ENCODE results near the gene ADGRG7.

The ADGRG7 gene

DNA sequence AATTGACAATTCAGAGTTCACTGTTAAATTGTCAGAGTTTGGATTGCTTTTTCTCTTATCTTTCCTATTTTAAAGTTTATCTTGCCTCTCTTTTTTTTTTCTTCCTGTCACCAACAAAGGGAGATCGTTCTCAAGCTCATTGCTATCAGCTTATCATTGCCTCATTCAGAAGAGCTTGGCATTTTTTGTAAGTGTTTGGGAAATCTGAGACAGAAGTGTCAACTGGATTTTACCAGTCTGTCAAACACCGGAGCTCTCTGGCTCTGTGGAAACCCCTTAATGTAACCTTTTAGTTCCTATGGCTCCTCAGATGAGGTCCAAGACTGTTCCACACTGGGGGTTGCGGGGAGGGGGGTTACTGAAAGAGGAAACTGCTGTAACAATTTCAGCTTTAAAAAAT, 89.3 kb downstream of the ADGRG7 start:
- no peak for DNase-seq (ENCODE audit: low read depth in 3 of 3)

DNA sequence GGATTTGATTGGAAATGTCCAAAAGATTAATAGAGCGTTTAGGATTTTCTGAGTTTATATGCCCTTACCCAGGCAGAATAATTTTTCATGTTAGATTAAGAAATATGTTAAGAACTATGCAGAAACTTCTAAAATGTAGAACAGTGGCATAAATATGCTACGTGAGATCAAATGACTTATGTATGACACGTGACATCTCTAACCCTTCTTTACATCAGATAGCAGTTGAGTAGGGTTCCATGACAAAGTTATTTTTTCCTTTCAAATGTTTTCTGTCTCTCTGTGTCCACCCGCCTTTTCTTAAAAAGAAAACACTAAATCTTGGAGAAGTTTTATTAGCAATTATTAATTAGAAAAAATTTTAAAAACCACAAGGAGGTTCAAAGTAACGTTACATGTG, 91.3 kb downstream of the ADGRG7 start:
- no peak for DNase-seq (ENCODE audit: low read depth in 3 of 3)

DNA sequence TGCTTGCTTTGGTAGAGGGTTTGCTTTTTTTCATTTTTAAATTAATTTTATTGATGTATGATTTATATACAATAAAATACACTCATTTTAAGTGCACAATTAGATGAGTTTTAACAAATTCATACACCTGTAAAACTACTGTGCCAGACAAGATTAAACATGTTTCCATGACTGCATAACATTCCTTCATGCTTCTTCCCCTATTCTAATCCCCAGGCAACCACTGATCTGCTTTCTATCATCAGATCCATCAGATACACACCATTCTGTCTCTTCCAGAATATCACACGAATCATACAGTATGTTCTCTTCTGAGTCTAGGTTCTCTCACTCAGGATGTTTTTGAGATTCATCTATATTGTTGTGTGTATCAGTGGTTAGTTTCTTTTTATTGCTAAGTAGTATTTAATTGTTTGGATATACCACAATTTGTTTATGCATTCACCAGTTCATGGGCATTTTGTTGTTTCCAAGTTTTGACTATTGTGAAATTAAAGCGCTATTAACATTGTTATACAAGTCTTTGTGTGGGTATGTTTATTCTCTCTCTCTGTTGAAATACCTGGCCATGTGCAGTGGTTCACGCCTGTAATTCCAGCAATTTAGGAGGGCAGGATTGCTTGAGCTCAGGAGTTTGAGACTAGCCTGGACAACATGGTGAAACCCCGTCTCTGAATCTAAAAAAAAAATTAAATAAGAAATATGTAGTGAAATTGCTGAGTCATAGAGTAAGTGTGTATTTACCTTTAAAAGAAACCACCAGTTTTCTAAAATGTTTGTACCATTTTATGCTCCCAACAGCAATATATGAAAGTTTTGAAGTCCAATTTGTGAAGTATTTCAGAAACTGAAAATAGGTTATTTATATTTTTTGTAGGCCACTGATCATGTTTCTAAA, 92.9 kb downstream of the ADGRG7 start:
- no peak for DNase-seq (ENCODE audit: low read depth in 3 of 3)

DNA sequence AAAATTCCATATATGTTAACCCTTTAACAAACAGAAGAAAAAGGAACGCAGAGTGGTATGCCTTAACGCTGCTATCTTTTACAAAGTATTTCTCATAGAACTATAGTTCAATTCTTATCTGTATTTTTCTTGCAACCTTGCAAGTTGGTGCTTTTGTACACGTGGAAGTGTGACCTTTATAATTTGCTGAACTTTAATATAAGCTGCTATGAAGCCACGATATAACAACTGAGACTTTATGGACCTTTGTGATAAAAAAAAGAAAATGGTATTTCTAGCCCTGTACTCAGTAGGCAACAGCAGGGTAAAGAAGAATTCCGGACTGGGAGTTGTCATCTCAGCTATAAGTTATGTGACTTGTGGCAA, 93.6 kb downstream of the ADGRG7 start:
- DNase-seq (ENCODE audit: low read depth in 3 of 3): no peak

DNA sequence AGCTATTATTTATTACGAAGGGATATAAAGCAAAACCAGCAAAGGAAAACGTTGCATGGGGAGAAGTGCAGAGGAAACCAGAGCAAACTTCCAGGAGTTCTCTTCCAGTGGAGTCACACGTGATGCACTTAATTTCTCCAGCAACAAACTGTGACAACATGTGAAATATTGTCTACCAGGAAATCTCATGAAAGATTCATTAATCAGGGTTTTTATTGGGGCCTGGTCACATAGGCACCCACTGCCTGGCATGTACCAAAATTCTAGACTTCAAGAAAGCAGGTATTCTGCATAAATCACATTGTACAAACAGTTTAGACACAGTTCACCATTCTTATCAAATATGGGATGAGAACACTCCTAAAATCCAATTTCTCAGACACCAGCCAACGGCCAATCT, 94.5 kb downstream of the ADGRG7 start:
- no peak for DNase-seq (ENCODE audit: low read depth in 3 of 3)

DNA sequence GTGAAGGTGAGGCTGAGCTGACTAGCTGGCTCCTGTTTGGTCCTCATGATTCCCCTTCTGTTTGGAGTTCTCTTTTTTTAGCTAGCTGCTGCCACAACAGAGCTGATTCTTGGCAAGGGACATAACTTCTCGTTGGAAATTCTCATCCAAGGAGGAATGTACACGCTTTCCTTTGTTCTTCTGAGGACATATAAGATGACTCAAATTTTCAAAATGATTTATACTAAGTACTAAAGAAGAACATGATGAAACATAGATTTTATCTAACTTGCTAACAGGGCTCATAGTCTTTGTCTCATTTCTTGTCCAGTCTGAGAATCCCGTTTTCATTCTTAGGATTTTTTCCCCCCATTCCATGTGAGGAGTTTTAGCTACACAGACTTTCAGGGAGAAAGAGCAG, 97.0 kb downstream of the ADGRG7 start:
- no peak for DNase-seq (ENCODE audit: low read depth in 3 of 3)

DNA sequence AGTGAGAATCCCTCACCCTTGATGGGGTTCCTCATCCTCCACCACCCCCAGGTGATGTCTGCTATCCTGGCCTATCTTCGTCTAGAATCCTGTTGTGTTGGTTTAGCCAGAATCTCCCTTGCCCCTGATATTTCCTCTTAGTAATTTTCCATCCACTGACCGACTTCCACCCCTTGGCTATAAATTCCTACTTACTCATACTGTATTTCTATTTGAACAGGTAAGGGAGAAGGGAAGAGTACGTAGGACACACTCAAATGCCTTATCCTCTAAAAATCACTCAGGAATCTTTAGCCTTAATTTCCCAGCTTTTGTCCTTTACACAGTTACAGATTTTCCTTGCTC, 99.2 kb downstream of the ADGRG7 start:
- no peak for DNase-seq (ENCODE audit: low read depth in 3 of 3)

DNA sequence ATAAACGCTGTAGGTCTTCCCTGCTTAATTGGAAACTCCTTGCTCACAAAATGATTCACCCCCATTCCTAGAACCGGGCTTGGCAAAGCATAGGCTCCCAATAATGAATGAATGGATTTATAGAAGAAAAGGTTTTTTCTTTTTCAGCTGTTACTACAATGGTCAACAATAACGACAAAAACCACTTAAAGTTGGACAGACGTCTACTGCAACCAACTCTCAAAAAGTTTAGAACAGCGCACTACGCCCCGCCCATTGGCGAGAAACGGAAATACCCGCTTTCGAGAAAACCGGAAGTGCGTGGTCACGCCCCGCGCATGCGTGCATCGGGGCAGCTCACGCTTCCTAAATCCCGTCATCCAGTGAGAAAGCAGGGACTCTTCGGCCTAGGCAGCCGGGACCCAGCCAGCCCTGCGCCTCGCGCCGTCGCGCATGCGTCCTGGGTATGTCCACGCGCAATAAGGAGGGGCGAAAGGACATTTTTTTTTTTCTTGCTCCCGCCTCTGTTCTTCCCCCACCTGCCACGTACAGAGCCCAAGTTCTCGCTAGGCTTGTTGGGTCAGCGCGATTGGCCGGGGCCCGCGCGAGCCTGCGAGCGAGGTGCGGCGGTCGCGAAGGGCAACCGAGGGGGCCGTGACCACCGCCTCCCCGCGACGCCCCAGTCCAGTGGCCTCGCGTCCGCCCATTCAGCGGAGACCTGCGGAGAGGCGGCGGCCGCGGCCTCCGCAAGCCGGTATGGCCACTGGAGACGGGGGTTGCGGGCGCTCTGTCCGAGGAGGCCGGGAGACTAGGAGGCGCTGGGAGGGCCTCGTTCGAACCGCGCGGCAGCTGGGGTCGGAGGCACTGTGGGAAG, 99.8 kb downstream of the ADGRG7 start, which contains the start of gene TFG:
Gene TFG (plus strand): TSS at position 506 of the 853 bp plus-strand sequence. CDS start 4,192 bp downstream, outside the sequence.
- peak; percentile 95 to 96 (median 96) for DNase-seq (ENCODE audit: low read depth in 3 of 3)

DNA sequence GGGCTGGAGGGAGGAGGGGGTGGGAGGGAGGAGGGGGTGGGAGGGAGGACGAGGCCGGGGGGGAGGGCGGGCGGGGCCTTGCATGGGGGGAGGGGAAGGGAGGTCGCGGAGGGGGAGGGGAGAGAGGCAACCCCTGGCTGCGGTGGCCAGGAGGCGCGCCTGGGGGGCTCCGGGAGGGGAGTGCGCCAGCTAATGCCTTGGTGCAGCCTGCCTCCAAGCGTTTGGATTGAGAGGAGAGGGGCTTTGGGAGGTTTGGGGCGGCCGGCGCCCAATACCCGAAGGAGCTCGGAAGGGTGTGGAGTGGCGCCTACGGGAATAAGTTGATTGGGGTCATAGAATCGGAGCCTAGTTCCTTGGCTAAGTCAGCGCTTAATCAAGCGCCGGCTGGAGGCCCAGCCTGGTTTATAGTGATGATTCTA, 100.5 kb downstream of the ADGRG7 start:
- peak in 2 of 3 experiments; percentile 6 to 7 for DNase-seq (ENCODE audit: low read depth in 3 of 3)

DNA sequence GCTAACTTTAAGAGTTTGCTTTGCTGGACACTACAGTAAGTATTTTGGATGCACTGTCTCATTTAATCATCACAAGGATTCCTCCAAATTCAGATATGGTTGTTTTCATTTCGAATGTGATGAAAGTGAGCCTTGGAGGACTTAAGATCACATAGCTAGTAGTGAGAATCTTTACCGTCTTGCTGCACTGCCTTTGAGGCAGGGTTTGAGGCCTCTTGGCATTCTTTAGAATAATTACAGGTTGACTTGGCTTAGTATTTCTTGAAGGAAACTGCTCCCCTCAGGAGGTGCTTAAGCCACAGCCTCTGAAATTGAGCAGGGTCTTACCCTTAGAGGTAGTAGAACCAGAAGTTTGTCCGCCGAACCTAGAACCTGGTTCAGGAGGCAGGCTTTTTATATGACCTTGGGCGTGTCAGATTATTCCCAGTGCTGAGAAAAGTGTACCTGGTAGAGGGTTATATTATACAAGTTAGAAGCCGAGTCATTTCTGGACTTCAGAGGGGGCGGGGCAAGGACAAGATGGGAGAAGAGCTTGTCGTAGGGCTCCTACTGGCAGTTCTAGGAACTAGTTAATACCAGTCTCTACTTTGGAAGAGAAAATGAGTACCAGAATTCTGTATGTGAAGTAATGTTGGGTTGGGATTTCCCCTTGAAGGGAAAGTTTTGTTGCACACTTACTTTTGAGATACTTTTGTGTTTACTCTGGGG, 101.0 kb downstream of the ADGRG7 start:
- peak; percentile 45 to 82 (median 53) for DNase-seq (ENCODE audit: low read depth in 3 of 3)

DNA sequence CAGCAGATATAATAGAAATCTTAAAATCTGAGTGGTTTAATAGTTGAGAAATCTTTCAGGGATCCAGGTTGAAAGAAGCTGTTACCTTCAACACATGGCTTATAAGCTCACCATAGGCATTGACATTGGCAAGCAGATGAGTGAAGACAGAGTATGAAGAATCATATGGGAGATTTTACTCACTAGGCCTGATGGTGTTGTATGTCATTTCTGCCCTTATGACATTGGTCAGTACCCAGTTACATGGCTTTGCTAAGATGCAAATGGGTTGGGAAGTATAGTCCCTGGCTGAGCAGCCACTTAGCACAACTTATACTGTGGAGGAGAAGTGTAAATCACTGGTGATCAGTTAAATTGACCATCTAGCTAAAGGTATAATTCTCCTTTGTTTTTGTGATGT, 105.8 kb downstream of the ADGRG7 start:
- no peak for DNase-seq (ENCODE audit: low read depth in 3 of 3)

DNA sequence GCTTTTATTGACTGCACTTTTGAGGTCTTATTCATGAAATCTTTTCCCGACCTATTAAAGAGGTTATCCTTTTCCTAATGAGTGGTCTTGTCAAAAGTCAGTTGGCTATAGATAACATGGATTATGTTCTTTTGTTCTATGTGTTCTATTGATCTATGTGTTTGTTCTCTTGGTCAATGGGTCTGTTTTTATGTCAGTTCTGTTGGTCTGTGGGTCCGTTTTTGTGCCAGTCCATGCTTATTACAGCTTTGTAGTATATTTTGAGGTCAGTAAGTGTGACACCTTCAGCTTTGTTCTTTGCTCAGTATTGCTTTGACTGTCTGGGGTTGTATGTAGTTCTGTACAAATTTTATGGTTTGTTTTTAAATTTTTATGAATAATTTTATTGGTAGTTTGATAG, 107.7 kb downstream of the ADGRG7 start:
- no peak for DNase-seq (ENCODE audit: low read depth in 3 of 3)

DNA sequence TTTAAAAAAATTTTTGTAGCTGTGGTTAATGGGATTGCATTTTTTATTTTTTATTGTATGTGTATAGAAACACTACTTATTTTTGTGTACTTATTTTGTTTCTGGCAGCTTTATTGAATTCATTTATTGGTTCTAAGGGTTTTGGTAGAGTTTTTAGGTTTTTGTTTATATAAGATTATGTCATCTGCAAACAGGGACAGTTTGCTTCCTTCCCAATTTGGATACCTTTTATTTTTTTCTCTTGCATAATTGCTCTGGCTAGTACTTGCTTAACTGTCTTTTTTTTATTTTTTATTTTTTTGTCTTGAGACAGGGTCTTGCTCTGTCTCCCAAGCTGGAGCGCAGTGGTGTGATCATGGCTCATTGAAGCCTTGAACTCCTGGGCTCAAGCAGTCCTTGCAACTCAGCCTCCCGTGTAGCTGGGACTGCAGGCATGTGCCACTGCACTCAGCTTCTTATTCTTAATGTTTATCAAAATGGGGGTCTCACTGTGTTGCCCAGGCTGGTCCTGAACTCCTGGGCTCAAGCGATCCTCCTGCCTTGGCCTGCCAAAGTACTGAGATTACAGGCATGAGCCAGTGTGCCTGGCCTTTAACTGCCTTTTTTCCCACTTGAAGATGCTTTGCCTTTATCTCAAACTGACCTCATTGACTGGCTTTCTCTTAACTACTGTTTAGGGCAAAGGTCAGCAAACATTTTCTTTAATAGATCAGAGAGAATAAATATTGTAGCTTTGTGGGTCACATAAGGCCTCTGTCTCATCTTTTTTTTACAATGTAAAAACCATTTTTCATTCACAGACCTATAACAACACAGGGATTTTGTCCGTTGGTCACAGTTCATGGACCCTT, 108.5 kb downstream of the ADGRG7 start:
- DNase-seq (ENCODE audit: low read depth in 3 of 3): no peak

DNA sequence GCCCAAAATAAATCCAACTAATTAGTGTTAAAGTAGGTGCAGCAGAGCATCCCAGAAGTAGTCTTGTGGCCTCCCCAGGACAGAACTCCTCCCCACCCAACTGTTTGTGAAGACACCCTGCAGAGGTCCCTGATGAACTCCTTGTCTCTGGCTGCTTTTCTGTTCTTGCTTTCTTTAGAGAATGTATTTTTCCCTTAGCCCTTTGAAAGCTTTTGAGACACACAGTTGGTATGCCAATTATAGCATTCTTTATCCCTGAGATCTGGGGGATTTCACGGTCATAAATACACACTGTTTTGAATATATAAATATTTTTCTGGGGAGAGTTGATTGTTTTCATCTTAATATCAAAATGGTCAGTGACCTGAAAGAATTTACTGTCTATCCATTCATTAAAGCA, 109.7 kb downstream of the ADGRG7 start:
- no peak for DNase-seq (ENCODE audit: low read depth in 3 of 3)

DNA sequence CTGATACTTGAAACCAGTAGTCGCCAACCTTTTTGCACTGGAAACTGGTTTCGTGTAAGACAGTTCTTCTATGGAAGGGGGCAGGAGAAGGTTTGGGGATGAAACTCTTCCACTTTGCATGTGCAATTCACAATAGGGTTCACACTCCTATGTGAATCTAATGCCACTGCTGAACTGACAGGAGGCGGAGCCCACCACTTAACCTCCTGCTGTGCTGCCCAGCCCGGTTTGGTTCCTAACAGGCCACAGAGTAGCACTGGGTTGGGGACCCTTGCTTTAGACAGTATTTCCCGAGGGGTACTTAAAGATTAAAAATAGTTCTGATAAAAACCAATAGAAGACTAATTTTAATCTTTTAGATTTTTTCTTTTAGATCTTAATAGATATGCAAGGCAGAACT, 111.0 kb downstream of the ADGRG7 start:
- DNase-seq (ENCODE audit: low read depth in 3 of 3): no peak

DNA sequence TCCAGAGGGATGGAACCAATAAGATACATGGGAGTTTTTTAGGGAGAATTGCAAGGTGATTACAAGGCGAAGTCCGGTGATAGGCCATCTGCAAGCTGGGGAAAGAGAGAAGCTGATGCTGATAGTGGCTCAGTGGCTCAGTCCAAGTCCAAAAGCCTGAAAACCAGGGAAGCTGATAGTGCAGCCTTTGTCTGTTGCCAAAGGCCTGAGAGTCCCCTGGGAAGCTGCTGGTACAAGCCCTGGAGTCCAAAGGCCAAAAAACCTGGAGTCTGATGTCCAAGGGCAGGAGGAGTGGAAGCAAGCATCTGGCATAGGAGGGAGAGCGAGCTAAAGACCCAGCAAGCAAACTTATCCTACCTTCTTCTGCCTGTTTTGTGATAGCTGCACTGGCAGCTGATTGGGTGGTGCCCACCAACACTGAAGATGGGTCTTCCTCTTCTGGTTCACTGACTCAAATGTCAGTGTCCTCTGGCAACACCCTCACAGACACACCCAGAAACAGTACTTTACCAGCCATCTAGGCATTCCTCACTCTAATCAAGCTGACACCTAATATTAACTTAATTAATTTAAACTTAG, 116.6 kb downstream of the ADGRG7 start:
- no peak for DNase-seq (ENCODE audit: low read depth in 3 of 3)

DNA sequence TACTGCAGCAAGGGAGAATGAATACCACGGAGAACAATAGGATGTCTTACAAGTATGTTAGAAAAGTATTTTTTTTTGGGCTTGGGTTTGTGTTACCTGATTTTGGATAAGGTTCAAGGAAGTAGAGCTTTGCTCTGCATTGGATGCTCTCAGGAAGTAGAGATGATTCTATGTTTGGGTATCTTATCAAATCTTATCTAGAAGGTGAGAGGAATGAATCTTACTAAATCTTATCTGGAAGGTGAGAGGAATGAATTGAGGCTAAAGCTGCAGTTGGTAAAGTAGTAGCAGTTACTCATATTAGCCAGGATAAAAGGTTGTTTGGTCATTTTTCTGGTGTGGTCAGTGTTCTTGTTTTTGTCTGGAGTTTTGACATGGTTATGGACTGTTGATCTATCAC, 117.3 kb downstream of the ADGRG7 start:
- no peak for DNase-seq (ENCODE audit: low read depth in 3 of 3)

DNA sequence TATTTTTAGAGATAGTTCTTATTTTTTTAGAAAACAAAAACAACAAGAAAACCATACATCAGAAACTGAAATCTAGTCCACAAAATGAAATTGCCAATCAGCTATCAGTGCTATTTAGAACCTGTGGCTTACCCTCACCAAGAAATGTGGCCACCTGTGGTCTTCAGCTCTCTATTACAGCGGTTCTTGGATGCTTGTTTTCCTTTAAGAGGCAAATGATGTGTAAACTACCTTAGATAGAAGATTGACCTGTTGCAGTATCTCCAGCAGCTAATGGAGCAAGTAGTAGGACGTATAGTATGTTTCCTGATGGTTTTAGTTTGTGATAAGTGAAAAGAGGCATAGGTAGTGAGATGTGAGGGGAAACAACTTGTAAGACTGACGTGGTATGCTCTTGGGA, 121.1 kb downstream of the ADGRG7 start:
- no peak for DNase-seq (ENCODE audit: low read depth in 3 of 3)

DNA sequence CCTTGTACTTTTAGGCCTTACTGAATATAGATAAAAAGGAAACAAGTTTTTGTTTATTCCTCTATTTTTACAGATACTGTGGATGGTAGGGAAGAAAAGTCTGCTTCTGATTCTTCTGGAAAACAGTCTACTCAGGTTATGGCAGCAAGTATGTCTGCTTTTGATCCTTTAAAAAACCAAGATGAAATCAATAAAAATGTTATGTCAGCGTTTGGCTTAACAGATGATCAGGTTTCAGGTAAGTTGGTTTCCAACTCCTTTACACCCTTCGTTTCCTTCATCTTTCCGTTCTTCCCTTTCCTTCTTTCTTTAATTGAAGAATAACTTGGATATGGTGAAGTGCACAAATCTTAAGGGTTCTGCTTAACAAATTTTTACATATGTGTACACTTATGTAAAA, 123.0 kb downstream of the ADGRG7 start:
- DNase-seq (ENCODE audit: low read depth in 3 of 3): no peak

DNA sequence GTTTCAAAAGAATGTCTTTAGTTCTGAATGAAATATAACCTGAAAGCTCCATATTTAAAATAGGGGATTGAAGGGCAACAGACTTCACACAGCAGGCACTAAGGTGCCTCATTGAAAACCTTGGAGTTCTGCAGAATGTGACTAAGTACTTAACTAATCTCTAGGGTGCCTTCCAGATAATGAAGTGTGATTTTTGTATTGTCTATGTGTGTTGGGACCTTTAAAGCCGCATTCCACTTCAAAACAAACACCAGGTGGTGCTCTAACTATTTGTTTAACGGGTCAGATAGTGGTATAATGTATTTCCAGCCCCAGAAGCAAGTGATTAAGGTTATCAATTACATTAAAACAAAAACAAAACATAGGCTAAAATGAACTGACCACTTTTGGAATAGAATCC, 127.9 kb downstream of the ADGRG7 start:
- DNase-seq (ENCODE audit: low read depth in 3 of 3): no peak

DNA sequence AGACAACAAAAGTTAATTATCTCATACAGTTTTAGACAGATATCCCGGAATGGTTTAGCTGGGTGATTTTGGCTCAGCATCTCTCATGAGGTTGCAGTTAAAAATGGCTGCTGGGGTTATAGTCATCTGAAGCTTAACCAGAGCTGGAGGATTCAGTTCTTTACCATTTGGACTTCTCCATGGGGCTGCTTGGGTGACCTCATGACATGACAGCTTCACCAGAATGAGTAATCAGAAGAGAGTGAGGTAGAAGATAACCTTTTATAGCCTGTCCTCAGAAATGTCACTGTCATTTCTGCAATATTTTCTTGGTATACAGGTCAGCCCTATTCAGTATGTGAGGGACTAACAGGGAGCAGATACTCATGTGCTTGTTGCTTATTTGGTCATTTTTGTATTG, 130.8 kb downstream of the ADGRG7 start:
- no peak for DNase-seq (ENCODE audit: low read depth in 3 of 3)
